Nephron progenitor cell (in vitro differentiated cells): ENCODE measurements around the gene TFCP2L1.
A peak's percentile ranks its signal among the peaks of the same experiment; 100 is the strongest.

Experiments
- DNase-seq: peaks from one replicate; pipeline ENCODE4 v3.0.0; 2021
- H3K27ac Mint-ChIP-seq: 2 replicates; pipeline ENCODE4 v1.8.0; 2021; ENCODE audit warnings: mild to moderate bottlenecking, moderate library complexity, mixed read lengths
- H3K27me3 Mint-ChIP-seq: 2 replicates; pipeline ENCODE4 v1.8.0; 2021; ENCODE audit warnings: mild to moderate bottlenecking, low read depth, mixed read lengths; ENCODE audit not compliant: poor library complexity
- H3K36me3 Mint-ChIP-seq: 2 replicates; pipeline ENCODE4 v1.8.0; 2021; ENCODE audit warnings: low read depth, mixed read lengths
- H3K4me1 Mint-ChIP-seq: 2 replicates; pipeline ENCODE4 v1.8.0; 2021; ENCODE audit warnings: mixed read lengths
- H3K4me3 Mint-ChIP-seq: 2 replicates; pipeline ENCODE4 v1.8.0; 2021; ENCODE audit warnings: mild to moderate bottlenecking, moderate library complexity, mixed read lengths
- H3K9me3 Mint-ChIP-seq: 2 replicates; pipeline ENCODE4 v1.8.0; 2021; ENCODE audit warnings: mild to moderate bottlenecking, moderate library complexity, mixed read lengths
- TF ChIP-seq, protein P1 (sequence below): fragments of 200-600 bp; sonication (generic); IDR thresholded peaks from 2 replicates; pipeline ENCODE4 v1.5.0; 2021; ENCODE audit warnings: antibody characterized with exemption

The TFCP2L1 gene

DNA sequence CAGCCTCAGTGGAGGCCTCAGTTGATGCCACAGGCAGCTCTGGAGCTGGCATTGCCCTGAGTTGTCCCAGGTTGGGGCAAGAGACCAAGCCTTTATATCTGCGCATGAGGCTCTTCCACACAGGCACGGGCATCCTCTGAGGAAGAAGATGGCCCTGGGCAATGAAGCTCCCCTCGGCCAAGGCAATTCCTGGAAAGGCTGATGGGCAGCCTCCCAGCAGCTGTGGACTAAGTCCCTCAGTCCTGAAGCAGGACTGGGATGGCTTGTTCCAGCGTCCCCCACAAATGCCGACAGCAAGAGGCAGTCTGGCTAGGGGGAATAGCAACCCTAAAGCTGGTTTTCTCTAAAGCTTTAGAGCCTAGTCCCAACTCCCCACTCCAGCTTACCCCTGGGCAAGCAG is 90.0 kb downstream of the TFCP2L1 start:
- Mint-ChIP-seq H3K4me3 (no peak overlapping the region), H3K27me3 (peaks cover 33% of the 10 kb centered on the region), H3K9me3 (no peaks in the 10 kb centered on the region), H3K27ac (no peak overlapping the region), H3K36me3 (no peaks in the 10 kb centered on the region), H3K4me1 (peaks cover 25% of the 10 kb centered on the region)
- TF ChIP-seq, protein P1, sequence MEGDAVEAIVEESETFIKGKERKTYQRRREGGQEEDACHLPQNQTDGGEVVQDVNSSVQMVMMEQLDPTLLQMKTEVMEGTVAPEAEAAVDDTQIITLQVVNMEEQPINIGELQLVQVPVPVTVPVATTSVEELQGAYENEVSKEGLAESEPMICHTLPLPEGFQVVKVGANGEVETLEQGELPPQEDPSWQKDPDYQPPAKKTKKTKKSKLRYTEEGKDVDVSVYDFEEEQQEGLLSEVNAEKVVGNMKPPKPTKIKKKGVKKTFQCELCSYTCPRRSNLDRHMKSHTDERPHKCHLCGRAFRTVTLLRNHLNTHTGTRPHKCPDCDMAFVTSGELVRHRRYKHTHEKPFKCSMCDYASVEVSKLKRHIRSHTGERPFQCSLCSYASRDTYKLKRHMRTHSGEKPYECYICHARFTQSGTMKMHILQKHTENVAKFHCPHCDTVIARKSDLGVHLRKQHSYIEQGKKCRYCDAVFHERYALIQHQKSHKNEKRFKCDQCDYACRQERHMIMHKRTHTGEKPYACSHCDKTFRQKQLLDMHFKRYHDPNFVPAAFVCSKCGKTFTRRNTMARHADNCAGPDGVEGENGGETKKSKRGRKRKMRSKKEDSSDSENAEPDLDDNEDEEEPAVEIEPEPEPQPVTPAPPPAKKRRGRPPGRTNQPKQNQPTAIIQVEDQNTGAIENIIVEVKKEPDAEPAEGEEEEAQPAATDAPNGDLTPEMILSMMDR, result no peak
- no peak for DNase-seq

DNA sequence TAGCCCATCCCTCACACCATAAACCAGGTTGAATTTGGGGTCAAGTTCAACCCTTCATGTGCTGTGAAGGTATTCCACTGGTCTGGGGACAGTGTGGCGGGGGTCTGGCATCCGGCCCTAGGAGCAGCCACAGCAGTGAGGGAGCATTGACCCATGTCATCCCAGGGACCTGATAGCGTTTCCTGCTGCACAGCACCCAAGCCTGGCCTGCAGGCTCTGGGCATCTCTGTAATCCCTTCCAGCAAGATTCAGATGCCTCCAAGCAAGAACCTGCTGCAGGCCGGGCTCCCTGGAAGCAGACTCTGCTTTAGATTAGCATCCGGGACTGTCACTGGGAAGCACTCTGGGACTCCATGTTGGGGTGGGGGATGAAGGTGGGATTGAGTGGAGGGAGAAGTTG is 90.4 kb downstream of the TFCP2L1 start:
- Mint-ChIP-seq H3K27ac (no peak overlapping the region), H3K36me3 (no peaks in the 10 kb centered on the region), H3K9me3 (no peaks in the 10 kb centered on the region), H3K4me1 (peaks cover 25% of the 10 kb centered on the region), H3K27me3 (peaks cover 32% of the 10 kb centered on the region), H3K4me3 (no peak overlapping the region)
- TF ChIP-seq, protein P1, result no peak
- no peak for DNase-seq

DNA sequence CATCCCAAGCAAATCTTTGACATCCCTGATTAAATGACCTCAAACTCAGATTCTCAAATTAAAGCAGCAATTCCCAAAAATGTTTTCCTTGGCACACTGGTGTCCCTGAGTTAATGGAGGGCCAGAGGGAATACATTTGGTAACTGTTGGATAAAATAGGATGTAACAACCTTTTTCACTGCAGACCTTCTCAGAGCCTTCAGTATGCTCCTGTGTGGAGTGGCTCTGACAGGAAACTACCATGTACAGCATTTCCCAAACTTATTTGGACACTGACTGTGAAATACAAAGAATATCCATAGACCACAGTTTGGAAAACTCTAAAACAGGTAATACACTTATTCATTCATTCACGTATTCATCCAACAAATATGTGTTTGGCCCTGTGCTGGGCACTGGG is 91.8 kb downstream of the TFCP2L1 start:
- TF ChIP-seq, protein P1, result no peak
- Mint-ChIP-seq H3K36me3 (no peaks in the 10 kb centered on the region), H3K27me3 (peaks cover 36% of the 10 kb centered on the region), H3K9me3 (no peaks in the 10 kb centered on the region), H3K4me3 (no peak overlapping the region), H3K4me1 (peaks cover 28% of the 10 kb centered on the region), H3K27ac (no peak overlapping the region)
- DNase-seq, result no peak

DNA sequence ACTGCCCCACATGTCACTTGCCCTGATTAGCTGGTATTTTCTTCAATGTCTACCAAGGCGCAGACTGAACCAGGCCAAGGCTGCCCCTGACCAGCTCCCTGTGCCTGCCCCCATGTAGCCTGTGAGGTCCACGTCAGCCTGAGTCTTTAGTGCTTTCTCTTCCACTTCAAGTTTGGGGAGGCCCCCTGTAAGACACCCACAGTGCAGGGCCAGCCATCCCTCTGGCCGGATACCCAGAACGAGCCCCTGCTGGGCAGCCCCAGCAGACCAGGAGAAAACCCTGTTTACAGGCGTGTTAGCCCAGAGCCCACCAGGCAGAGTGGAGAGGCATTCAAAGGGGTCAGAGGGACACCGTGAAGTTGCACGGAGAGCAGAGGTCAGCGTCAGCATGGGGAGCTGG is 92.4 kb downstream of the TFCP2L1 start:
- TF ChIP-seq, protein P1, result no peak
- Mint-ChIP-seq H3K27me3 (peaks cover 37% of the 10 kb centered on the region), H3K9me3 (no peaks in the 10 kb centered on the region), H3K36me3 (no peaks in the 10 kb centered on the region), H3K4me3 (no peak overlapping the region), H3K4me1 (peaks cover 32% of the 10 kb centered on the region), H3K27ac (no peak overlapping the region)
- DNase-seq, result peak; percentile 26

DNA sequence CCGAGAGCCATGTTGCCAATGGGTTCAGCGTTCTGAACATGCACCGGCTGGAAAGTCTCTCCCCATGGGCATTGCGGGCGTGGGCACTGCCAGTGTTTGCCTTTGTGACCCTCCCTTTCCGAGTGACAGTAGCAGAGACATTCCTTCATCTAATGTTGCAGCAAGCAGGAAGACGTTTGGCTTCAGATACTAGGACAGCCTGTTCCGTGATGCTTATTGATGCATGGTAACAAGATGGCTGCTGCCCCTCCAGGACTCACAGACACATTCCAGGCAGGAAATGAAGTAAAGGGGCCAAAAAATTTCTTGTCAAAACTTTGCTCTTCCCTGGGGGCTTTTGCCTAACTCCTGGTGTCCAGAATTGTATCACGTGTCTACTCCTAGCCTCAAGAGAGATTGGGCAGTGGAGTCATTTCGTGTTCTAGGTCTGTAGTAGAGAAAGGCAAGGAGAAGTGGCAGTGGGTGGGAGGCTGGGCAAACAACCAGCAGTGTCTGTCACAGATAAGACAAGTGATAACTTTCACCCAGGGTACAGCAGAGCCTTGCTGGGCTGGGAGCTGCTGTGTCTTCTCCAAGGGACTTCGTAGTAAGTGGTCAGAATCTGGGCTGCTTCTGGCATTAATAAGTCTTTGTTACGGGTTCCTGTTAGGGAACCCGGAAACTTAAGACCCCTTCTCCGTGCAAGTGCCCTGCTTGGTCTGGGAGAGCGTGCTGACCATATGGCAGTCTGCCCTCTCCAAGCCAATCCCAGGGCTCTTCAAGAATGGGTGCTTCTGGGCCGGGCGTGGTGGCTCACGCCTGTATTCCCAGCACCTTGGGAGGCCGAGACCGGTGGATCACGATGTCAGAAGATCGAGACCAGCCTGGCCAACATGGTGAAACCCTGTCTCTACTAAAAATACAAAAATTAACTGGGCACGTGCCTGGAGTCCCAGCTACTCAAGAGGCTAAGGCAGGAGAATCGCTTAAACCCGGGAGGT is 93.5 kb downstream of the TFCP2L1 start:
- peaks cover 34% of the 10 kb centered on the region for H3K4me1 Mint-ChIP-seq
- peaks cover 39% of the 10 kb centered on the region for H3K27me3 Mint-ChIP-seq
- no peak for DNase-seq
- TF ChIP-seq, protein P1, result no peak
- no peak overlapping the region for H3K27ac Mint-ChIP-seq
- H3K9me3 Mint-ChIP-seq, result no peaks in the 10 kb centered on the region
- no peak overlapping the region for H3K4me3 Mint-ChIP-seq
- H3K36me3 Mint-ChIP-seq, result no peaks in the 10 kb centered on the region
